ENCODE results near the gene CHMP4A. TPM values are rescaled to one million over a fixed set of nuclear protein-coding genes. Genes with fewer than 3 reads are reported as not detected.

The CHMP4A gene
- total RNA-seq, 1 experiment from 2014 or later = 88.6 TPM

- Mint-ChIP-seq H3K27ac (ENCODE audit: low read depth, unreplicated experiment) (peak overlapping the region; percentile 23), H3K9me3 (ENCODE audit: unreplicated experiment) (no peaks in the 10 kb centered on the region), H3K4me3 (ENCODE audit: unreplicated experiment) (no peak overlapping the region), H3K4me1 (ENCODE audit: insufficient read depth, unreplicated experiment) (peaks cover 14% of the 10 kb centered on the region), H3K27me3 (ENCODE audit: insufficient read depth, unreplicated experiment) (no peaks in the 10 kb centered on the region), H3K36me3 (ENCODE audit: insufficient read depth, unreplicated experiment) (peaks cover 27% of the 10 kb centered on the region)
- ChIA-PET CTCF (interaction anchor here (0.9 to 32.3 kb wide), 4 partner anchors 12 to 54 kb away, joined by 4 to 457 read pairs (median 204); partner anchors contain the start of genes CIDEB, DHRS1, NOP9 and TINF2), POLR2A (interaction anchor here (0.5 to 1.6 kb wide), 3 partner anchors 9 to 42 kb away, joined by 3 to 4 read pairs (median 3); partner anchors contain the start of gene TGM1)
- BruUV-seq (replicated peaks) = no TSS peak
- no peak for DNase-seq (ENCODE audit: unreplicated experiment)
- intact Hi-C loops (cut with micrococcal nuclease) = no loop called here
- no peak for TF ChIP-seq CTCF (IDR thresholded peaks at IDR 0.05; ENCODE audit: unreplicated experiment)
Measured at GRCh38 chr14:24253936-24254335, 40.6 kb upstream of the CHMP4A start.

GRCh38 chr14:24252289-24253124 lies 39.2 kb upstream of the CHMP4A start:
- intact Hi-C loops (cut with micrococcal nuclease) = no loop called here
- ChIA-PET CTCF (interaction anchor here (0.6 to 32.3 kb wide), 8 partner anchors 11 to 80 kb away, joined by 4 to 457 read pairs (median 12); partner anchors contain the start of genes CIDEB, RABGGTA and TINF2), POLR2A (interaction anchor here (0.6 to 2.3 kb wide), 4 partner anchors 10 to 45 kb away, joined by 3 to 18 read pairs (median 4); partner anchors contain the start of genes TGM1 and TINF2)
- no peaks in the 10 kb centered on the region for H3K27me3 Mint-ChIP-seq (ENCODE audit: insufficient read depth, unreplicated experiment)
- no peak for TF ChIP-seq CTCF (IDR thresholded peaks at IDR 0.05; ENCODE audit: unreplicated experiment)
- H3K9me3 Mint-ChIP-seq (ENCODE audit: unreplicated experiment) = no peaks in the 10 kb centered on the region
- DNase-seq (ENCODE audit: unreplicated experiment) = no peak
- no peak overlapping the region for H3K27ac Mint-ChIP-seq (ENCODE audit: low read depth, unreplicated experiment)
- H3K4me1 Mint-ChIP-seq (ENCODE audit: insufficient read depth, unreplicated experiment) = peaks cover 10% of the 10 kb centered on the region
- BruUV-seq (replicated peaks) = no TSS peak
- H3K4me3 Mint-ChIP-seq (ENCODE audit: unreplicated experiment) = no peak overlapping the region
- peaks cover 27% of the 10 kb centered on the region for H3K36me3 Mint-ChIP-seq (ENCODE audit: insufficient read depth, unreplicated experiment)

GRCh38 chr14:24251880-24252288 lies 38.6 kb upstream of the CHMP4A start:
- DNase-seq (ENCODE audit: unreplicated experiment) = no peak
- CTCF ChIA-PET = interaction anchor here (0.6 to 32.3 kb wide), 8 partner anchors 10 to 83 kb away, joined by 3 to 457 read pairs (median 12); partner anchors contain the start of genes ADCY4, CIDEB, RABGGTA and TINF2
- POLR2A ChIA-PET = interaction anchor here (1.3 to 2.3 kb wide), 3 partner anchors 10 to 47 kb away, joined by 3 to 18 read pairs (median 5); partner anchors contain the start of gene TINF2
- no peak overlapping the region for H3K27ac Mint-ChIP-seq (ENCODE audit: low read depth, unreplicated experiment)
- H3K4me3 Mint-ChIP-seq (ENCODE audit: unreplicated experiment) = no peak overlapping the region
- no TSS peak for BruUV-seq (replicated peaks)
- peaks cover 20% of the 10 kb centered on the region for H3K36me3 Mint-ChIP-seq (ENCODE audit: insufficient read depth, unreplicated experiment)
- no peak for TF ChIP-seq CTCF (IDR thresholded peaks at IDR 0.05; ENCODE audit: unreplicated experiment)
- no peaks in the 10 kb centered on the region for H3K9me3 Mint-ChIP-seq (ENCODE audit: unreplicated experiment)
- H3K4me1 Mint-ChIP-seq (ENCODE audit: insufficient read depth, unreplicated experiment) = peaks cover 7% of the 10 kb centered on the region
- intact Hi-C loops (cut with micrococcal nuclease) = no loop called here
- no peaks in the 10 kb centered on the region for H3K27me3 Mint-ChIP-seq (ENCODE audit: insufficient read depth, unreplicated experiment)

- intact Hi-C loops (cut with micrococcal nuclease) = no loop called here
- TF ChIP-seq CTCF (IDR thresholded peaks at IDR 0.05; ENCODE audit: unreplicated experiment) = no peak
- ChIA-PET POLR2A (interaction anchor here (0.9 to 2.3 kb wide), 4 partner anchors 8 to 48 kb away, joined by 3 to 18 read pairs (median 6); partner anchors contain the start of gene TINF2), CTCF (interaction anchor here (0.6 to 32.3 kb wide), 6 partner anchors 8 to 186 kb away, joined by 3 to 457 read pairs (median 15); partner anchors contain the start of genes CIDEB and TINF2)
- Mint-ChIP-seq H3K27me3 (ENCODE audit: insufficient read depth, unreplicated experiment) (no peaks in the 10 kb centered on the region), H3K27ac (ENCODE audit: low read depth, unreplicated experiment) (peak overlapping the region; percentile 24), H3K4me1 (ENCODE audit: insufficient read depth, unreplicated experiment) (peaks cover 6% of the 10 kb centered on the region), H3K9me3 (ENCODE audit: unreplicated experiment) (no peaks in the 10 kb centered on the region), H3K36me3 (ENCODE audit: insufficient read depth, unreplicated experiment) (peaks cover 11% of the 10 kb centered on the region), H3K4me3 (ENCODE audit: unreplicated experiment) (no peak overlapping the region)
- DNase-seq (ENCODE audit: unreplicated experiment) = no peak
- no TSS peak for BruUV-seq (replicated peaks)
Measured at GRCh38 chr14:24250354-24250753, 37.1 kb upstream of the CHMP4A start.
